Loucy (cell line): ENCODE data around the gene MOSPD3.

Experiments used
- CTCF ChIP-seq: fragments of 200-600 bp; sonication (generic); conservative IDR thresholded peaks from 2 replicates; pipeline ENCODE4 v1.5.1; 2014; ENCODE audit warnings: mild to moderate bottlenecking, antibody characterized with exemption, low read length
- EZH2phosphoT487 ChIP-seq: fragments of 200-600 bp; IDR thresholded peaks from 2 replicates; pipeline ENCODE4 v1.6.1; 2018; ENCODE audit warnings: antibody characterized with exemption, mild to moderate bottlenecking, moderate library complexity, borderline replicate concordance

GRCh38 chr7:100574362-100575205 is 37.8 kb upstream of the MOSPD3 start:
- TF ChIP-seq CTCF (no peak), EZH2phosphoT487 (no peak)
